Measurements from ENCODE around the gene HCAR3. TPM values are rescaled to one million over a fixed set of nuclear protein-coding genes. Genes with fewer than 3 reads are reported as not detected.
"Not testable (repeated sequence)": the region's sequence is repeated elsewhere in the genome, so short reads cannot be mapped to it uniquely, and the experiment has no call there.

HCAR3 gene
- total and polyA plus RNA-seq, 4 donors, result 0.08 to 1.3 (median 0.10) TPM; not detected in 1

DNA sequence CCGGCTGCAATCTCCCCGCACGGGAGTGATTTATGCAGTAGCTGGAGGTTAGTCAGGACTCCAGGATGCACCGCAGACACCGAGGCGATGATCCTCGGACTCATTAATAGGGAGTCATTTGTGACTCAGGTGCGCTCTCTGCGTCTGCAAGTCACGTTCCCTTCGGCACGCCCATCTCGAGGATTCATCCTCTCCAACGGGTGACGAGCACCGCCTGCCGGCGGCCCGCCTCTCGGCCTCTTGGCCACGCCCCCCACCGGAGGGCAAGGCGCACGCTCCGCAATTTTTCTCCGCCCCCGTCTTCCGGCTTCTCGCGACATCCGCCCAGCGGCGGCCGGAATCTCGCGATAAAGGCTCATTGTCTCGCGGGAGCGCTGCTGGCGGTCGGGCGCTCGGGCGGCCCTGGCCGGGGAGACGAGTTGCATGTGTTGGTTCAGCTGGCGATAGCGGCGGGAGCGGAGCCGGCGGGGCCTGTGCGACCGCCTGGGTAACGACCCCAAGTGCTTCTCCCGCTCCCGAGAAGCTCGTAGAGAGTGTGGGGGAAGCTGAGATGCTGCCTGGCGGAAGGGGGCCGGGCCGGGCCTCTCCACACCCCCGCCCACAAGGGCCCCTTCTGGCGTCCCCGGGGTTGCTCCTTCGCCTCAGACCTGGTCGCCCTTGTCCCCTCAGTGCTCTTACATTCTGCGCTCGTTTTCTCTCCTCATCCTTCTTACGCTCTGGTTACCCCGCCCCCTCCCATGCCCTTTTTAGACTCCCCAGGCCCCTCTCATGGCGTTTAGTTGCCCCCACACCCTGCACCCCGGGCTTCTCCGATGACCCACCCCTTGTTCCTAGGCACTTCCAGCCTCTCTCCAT, 36.1 kb upstream of the HCAR3 start, which contains the start of gene DENR (continued):
- no peak for TF ChIP-seq HNF4G (IDR thresholded peaks at IDR 0.05)
- TF ChIP-seq, protein P1, sequence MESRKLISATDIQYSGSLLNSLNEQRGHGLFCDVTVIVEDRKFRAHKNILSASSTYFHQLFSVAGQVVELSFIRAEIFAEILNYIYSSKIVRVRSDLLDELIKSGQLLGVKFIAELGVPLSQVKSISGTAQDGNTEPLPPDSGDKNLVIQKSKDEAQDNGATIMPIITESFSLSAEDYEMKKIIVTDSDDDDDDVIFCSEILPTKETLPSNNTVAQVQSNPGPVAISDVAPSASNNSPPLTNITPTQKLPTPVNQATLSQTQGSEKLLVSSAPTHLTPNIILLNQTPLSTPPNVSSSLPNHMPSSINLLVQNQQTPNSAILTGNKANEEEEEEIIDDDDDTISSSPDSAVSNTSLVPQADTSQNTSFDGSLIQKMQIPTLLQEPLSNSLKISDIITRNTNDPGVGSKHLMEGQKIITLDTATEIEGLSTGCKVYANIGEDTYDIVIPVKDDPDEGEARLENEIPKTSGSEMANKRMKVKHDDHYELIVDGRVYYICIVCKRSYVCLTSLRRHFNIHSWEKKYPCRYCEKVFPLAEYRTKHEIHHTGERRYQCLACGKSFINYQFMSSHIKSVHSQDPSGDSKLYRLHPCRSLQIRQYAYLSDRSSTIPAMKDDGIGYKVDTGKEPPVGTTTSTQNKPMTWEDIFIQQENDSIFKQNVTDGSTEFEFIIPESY (IDR thresholded peaks at IDR 0.05), result peak; percentile 100

DNA sequence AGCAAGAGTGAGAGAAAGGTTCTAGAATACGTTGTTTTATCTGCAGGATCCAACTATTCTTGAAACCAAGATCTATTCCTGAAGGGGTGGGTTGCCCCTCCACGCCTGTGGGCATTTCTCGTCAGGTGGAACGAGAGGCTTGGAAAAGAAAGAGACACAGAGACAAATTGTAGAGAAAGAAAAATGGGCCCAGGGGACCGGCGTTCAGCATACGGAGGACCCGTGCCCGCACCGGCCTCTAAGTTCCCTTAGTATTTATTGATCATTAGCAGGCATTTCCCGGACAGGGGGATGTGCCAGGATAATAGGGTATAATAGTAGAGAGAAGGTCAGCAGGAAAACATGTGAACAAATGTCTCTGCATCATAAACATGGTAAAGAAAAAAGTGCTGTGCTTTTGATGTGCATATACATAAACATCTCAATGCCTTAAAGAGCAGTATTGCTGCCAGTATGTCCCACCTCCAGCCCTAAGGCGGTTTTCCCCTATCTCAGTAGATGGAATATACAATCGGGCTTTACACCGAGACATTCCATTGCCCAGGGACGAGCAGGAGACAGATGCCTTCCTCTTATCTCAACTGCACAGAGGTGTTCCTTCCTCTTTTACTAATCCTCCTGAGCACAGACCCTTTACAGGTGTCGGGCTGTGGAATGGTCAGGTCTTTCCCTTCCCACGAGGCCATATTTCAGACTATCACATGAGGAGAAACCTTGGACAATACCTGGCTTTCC, 34.3 kb upstream of the HCAR3 start:
- not testable (repeated sequence) for H3K9ac ChIP-seq (ENCODE audit: low read depth in 1 of 2, low read length in 2 of 2); H3K27ac ChIP-seq (ENCODE audit: low read depth in 1 of 2, low read length in 2 of 2); H3K27me3 ChIP-seq (ENCODE audit: control insufficient read depth in 4 of 4, insufficient read depth in 4 of 4, low read length in 3 of 4); H3K4me3 ChIP-seq (ENCODE audit: low read depth in 1 of 3, low read length in 3 of 3); H3K9me3 ChIP-seq (ENCODE audit: control insufficient read depth in 4 of 4, low read length in 3 of 4); DNase-seq (ENCODE audit: low spot score)
- Histone ChIP-seq H3K4me1 (ENCODE audit: control insufficient read depth in 4 of 4, insufficient read depth in 4 of 4, low read length in 3 of 4) (peaks cover 0 to 18% (median 9%) of the 10 kb centered on the region in 4 donors), H3K36me3 (ENCODE audit: control insufficient read depth in 4 of 4, insufficient read depth in 3 of 4, low read depth in 1 of 4, low read length in 3 of 4) (peaks cover 0 to 11% (median under 1%) of the 10 kb centered on the region in 4 donors)
- WGBS, result 84% methylated on average over 17 of the region's 17 CpGs

DNA sequence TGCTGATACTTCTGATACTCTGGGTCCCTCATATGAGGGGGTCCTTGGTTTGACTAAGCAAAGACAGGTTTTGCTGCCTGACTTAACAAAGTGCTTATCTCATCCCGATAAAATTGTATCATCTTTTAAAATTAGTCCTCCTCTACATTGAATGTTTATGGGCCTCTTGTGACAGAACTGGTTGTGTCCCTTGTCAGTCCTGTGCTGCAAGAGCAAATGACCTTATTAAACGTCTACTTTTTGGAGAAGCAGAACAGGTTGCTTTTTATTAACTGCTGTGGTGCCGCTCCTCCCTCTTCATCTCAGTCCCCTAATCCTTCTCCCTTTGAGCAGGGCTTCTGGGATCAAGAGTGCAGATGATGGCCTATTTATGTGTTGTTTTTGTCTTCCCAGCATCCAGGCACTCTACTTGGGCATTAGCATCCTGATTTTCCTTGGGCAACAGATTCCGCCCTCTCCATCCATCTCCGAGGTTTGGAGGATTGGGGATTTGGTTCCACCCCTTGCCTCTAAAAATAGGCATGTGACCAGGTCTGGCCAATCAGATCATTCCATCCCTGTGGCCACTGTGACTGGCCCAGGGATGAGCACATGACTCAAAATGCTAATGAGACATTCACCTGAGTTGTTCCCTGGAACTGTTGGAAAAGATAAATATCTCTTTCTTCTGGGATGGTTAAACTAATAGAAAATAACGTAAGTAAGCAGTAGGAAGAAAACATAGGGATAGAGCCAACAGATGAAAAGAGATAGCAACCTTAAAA, 33.1 kb upstream of the HCAR3 start:
- Histone ChIP-seq H3K9ac (ENCODE audit: low read depth in 1 of 2, low read length in 2 of 2) (no peak overlapping the region), H3K27ac (ENCODE audit: low read depth in 1 of 2, low read length in 2 of 2) (no peak overlapping the region), H3K27me3 (ENCODE audit: control insufficient read depth in 4 of 4, insufficient read depth in 4 of 4, low read length in 3 of 4) (no peaks in the 10 kb centered on the region), H3K9me3 (ENCODE audit: control insufficient read depth in 4 of 4, low read length in 3 of 4) (no peaks in the 10 kb centered on the region), H3K4me3 (ENCODE audit: low read depth in 1 of 3, low read length in 3 of 3) (no peak overlapping the region), H3K36me3 (ENCODE audit: control insufficient read depth in 4 of 4, insufficient read depth in 3 of 4, low read depth in 1 of 4, low read length in 3 of 4) (peaks cover 0 to 4% (median under 1%) of the 10 kb centered on the region in 4 donors), H3K4me1 (ENCODE audit: control insufficient read depth in 4 of 4, insufficient read depth in 4 of 4, low read length in 3 of 4) (peaks cover 0 to 18% (median 9%) of the 10 kb centered on the region in 4 donors)
- no peak for DNase-seq (ENCODE audit: low spot score)
- no peak for TF ChIP-seq TAF1 (conservative IDR thresholded peaks at IDR 0.05)
- 79% methylated on average over 6 of the region's 6 CpGs for WGBS

DNA sequence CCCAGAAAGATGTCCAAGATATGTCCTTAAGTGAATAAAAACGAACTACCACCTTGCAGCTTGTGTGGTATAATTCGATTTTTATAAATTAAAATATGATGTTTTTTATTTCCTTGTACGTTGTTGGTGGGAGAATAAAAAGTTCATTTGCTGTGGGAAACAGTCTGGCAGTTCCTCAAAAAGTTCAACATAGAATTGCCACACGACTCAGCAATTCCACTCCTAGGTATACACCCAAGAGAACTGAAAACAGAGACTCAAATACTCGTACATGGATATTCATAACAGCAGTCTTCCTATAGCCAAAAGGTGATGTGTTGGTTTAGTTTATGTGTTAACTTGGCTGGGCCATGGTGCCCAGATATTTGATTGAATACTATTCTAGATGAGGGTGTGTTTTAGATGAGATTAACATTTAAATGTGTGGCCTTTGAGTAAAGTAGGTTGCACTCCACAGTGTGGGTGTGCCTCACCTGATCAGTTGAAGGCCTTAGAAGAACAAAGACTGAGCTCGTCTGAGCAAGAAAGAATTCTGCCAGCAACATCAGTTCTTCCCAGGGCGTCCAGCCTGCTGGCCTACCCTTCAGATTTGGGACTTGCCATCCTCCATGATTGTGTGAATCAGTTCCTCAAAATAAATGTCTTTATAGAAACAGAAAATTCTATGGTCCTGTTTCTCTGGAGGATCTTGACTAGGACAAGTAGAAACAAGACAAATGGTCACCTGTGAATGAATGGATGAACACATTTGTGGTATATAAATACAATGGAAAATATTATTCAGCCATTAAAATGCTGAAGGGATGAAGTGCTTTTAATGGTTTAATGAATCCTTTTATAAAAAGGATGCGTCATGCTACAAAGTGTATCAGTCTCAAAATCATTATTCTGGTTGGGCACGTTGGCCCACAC, 30.9 kb upstream of the HCAR3 start:
- no peaks in the 10 kb centered on the region for H3K36me3 ChIP-seq (ENCODE audit: control insufficient read depth in 4 of 4, insufficient read depth in 3 of 4, low read depth in 1 of 4, low read length in 3 of 4)
- WGBS, result 80% methylated on average over 9 of the region's 9 CpGs
- H3K9ac ChIP-seq (ENCODE audit: low read depth in 1 of 2, low read length in 2 of 2), result no peak overlapping the region
- no peaks in the 10 kb centered on the region for H3K27me3 ChIP-seq (ENCODE audit: control insufficient read depth in 4 of 4, insufficient read depth in 4 of 4, low read length in 3 of 4)
- H3K4me3 ChIP-seq (ENCODE audit: low read depth in 1 of 3, low read length in 3 of 3), result no peak overlapping the region
- H3K9me3 ChIP-seq (ENCODE audit: control insufficient read depth in 4 of 4, low read length in 3 of 4), result no peaks in the 10 kb centered on the region
- TF ChIP-seq, protein P1 (IDR thresholded peaks at IDR 0.05), result no peak
- TF ChIP-seq, protein P2, sequence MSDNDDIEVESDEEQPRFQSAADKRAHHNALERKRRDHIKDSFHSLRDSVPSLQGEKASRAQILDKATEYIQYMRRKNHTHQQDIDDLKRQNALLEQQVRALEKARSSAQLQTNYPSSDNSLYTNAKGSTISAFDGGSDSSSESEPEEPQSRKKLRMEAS (IDR thresholded peaks at IDR 0.05), result no peak
- DNase-seq (ENCODE audit: low spot score), result no peak
- H3K27ac ChIP-seq (ENCODE audit: low read depth in 1 of 2, low read length in 2 of 2), result no peak overlapping the region
- peaks cover 0 to 8% (median 0%) of the 10 kb centered on the region in 4 donors for H3K4me1 ChIP-seq (ENCODE audit: control insufficient read depth in 4 of 4, insufficient read depth in 4 of 4, low read length in 3 of 4)
